HG03175 (cell line): ENCODE results near the gene SF3B4.

Experiments
- ATAC-seq: cut with Tn5 transposase; IDR thresholded peaks from one replicate; pipeline ENCODE4 v1.9.1; 2021; ENCODE audit warnings: mild to moderate bottlenecking, moderate library complexity; ENCODE audit not compliant: unreplicated experiment

Gene SF3B4

GRCh38 chr1:149933208-149933607 lies 5.6 kb upstream of the SF3B4 start:
- no peak for ATAC-seq

- ATAC-seq: no peak
Observed at GRCh38 chr1:149932474-149932873, 4.9 kb upstream of the SF3B4 start.

GRCh38 chr1:149931212-149931790 lies 3.7 kb upstream of the SF3B4 start:
- no peak for ATAC-seq

GRCh38 chr1:149929856-149930255 lies 2.3 kb upstream of the SF3B4 start:
- no peak for ATAC-seq

GRCh38 chr1:149928401-149928724 lies 760 bp upstream of the SF3B4 start:
- no peak for ATAC-seq

GRCh38 chr1:149927056-149927562 lies 494 bp downstream of the SF3B4 start:
- ATAC-seq: no peak

GRCh38 chr1:149926296-149926695 lies 1.3 kb downstream of the SF3B4 start:
- no peak for ATAC-seq

GRCh38 chr1:149925751-149926150 lies 1.9 kb downstream of the SF3B4 start:
- ATAC-seq: no peak

GRCh38 chr1:149925345-149925744 lies 2.3 kb downstream of the SF3B4 start:
- no peak for ATAC-seq

GRCh38 chr1:149923626-149924025 lies 4.0 kb downstream of the SF3B4 start:
- no peak for ATAC-seq

- no peak for ATAC-seq
Observed at GRCh38 chr1:149917571-149918144, 9.9 kb downstream of the SF3B4 start, which contains the start of gene SV2A. Gene SV2A (minus strand): TSS chr1:149917844. CDS start chr1:149913840, 4,004 bp downstream.

- ATAC-seq: no peak
Observed at GRCh38 chr1:149916898-149917252, 10.7 kb downstream of the SF3B4 start.

- no peak for ATAC-seq
Observed at GRCh38 chr1:149916193-149916897, 11.3 kb downstream of the SF3B4 start.

GRCh38 chr1:149915429-149916192 lies 12.0 kb downstream of the SF3B4 start:
- ATAC-seq: no peak

GRCh38 chr1:149914545-149914944 lies 13.1 kb downstream of the SF3B4 start:
- no peak for ATAC-seq

GRCh38 chr1:149906570-149907075 lies 21.0 kb downstream of the SF3B4 start:
- no peak for ATAC-seq

GRCh38 chr1:149903836-149904491 lies 23.6 kb downstream of the SF3B4 start:
- no peak for ATAC-seq

- ATAC-seq: peak; percentile 96
Observed at GRCh38 chr1:149899460-149900284, 27.9 kb downstream of the SF3B4 start, which contains the start of gene BOLA1. Gene BOLA1 (plus strand): TSS chr1:149899568. CDS start chr1:149900060, 492 bp downstream.

- ATAC-seq: no peak
Observed at GRCh38 chr1:149896575-149896974, 31.0 kb downstream of the SF3B4 start.

- ATAC-seq: no peak
Observed at GRCh38 chr1:149888999-149889289, 38.7 kb downstream of the SF3B4 start.
